D721Med (cell line): Measurements from ENCODE around the gene SLC6A7.
A peak's percentile ranks its signal among the peaks of the same experiment; 100 is the strongest.

Source experiments
- DNase-seq: peaks from one replicate; pipeline ENCODE4 v3.0.0; 2011; ENCODE audit warnings: low spot score; ENCODE audit not compliant: insufficient read length
- FAIRE-seq: peaks from 2 replicates; lab custom pipeline; 2011; peaks lifted over from hg19 to GRCh38; lab: Jason Lieb, UNC
- TF ChIP-seq, protein P1 (sequence below): IDR thresholded peaks from 2 replicates; pipeline ENCODE4 v1.5.1; 2012; ENCODE audit warnings: mild to moderate bottlenecking, control low read depth; ENCODE audit not compliant: insufficient read depth; ENCODE audit errors: missing control alignments

SLC6A7 gene

DNA sequence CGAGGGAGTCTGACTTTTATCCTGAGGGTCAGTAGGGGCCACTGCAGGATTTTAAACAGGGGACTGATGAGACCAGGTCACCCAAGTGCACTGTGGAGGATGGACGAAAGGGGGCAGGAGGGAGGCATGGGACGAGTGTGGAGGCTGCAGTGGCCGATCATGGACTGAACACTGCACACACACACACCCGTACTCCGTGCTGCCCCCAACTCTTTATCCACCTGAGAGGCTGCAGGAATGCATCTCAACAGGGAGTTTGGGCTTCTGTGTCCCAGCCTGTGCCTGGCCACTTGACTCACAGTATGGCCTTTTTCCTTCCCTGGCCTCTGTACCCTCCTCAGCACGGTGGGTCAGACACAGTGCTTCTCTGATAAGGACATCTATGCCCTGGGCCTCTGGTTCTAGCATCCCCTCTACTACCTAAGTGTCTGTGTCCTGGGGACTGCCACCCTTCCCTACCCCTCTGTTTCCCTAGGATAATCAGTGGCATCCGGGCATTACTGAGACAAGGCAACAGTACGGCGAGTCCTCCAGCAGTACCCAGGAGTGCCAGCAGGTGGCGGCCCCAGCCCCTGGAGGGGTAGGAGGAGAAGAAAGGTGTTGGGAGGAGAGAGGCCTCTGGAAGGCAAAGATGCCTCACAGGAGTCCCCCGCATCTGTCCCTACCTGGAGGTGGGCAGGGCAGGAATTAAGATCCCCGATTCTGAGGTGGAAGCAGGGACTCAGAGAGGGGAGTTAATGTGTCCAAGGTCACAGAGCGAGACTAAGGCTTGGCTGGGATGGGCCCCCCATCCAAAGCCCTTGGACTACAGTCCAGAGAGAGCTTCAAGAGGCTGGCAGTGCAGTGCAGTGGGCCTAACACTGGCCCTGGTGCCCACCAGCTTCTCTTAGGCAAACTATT, 28.4 kb upstream of the SLC6A7 start:
- DNase-seq, result peak; percentile 89
- no peak for FAIRE-seq

DNA sequence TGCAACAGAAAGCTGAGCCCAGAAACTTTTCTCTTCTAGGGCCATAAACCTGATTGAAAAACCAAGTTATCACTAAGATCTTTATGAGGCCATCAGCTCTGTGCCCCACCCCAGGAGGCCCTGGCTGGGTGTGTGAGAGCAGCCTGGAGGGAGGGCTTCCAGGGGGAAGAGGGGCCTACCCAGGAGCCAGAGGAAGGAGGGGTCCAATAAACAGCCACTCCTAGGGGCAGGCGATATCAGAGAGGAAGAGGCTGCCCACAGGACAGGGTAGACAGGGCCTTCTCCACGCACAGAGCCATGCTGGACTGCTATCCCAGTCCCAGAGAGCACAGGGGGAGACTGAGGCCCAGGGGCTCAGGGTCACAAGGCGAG, 27.7 kb upstream of the SLC6A7 start:
- DNase-seq, result no peak
- FAIRE-seq, result no peak
- TF ChIP-seq, protein P1, sequence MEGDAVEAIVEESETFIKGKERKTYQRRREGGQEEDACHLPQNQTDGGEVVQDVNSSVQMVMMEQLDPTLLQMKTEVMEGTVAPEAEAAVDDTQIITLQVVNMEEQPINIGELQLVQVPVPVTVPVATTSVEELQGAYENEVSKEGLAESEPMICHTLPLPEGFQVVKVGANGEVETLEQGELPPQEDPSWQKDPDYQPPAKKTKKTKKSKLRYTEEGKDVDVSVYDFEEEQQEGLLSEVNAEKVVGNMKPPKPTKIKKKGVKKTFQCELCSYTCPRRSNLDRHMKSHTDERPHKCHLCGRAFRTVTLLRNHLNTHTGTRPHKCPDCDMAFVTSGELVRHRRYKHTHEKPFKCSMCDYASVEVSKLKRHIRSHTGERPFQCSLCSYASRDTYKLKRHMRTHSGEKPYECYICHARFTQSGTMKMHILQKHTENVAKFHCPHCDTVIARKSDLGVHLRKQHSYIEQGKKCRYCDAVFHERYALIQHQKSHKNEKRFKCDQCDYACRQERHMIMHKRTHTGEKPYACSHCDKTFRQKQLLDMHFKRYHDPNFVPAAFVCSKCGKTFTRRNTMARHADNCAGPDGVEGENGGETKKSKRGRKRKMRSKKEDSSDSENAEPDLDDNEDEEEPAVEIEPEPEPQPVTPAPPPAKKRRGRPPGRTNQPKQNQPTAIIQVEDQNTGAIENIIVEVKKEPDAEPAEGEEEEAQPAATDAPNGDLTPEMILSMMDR, result no peak

More for the DNA sequence above, 28.4 kb upstream of the SLC6A7 start:
- TF ChIP-seq, protein P1, result peak; percentile 86

GRCh38 chr5:150163035-150163434, 26.8 kb upstream of the SLC6A7 start:
- no peak for DNase-seq
- TF ChIP-seq, protein P1, result no peak
- no peak for FAIRE-seq

DNA sequence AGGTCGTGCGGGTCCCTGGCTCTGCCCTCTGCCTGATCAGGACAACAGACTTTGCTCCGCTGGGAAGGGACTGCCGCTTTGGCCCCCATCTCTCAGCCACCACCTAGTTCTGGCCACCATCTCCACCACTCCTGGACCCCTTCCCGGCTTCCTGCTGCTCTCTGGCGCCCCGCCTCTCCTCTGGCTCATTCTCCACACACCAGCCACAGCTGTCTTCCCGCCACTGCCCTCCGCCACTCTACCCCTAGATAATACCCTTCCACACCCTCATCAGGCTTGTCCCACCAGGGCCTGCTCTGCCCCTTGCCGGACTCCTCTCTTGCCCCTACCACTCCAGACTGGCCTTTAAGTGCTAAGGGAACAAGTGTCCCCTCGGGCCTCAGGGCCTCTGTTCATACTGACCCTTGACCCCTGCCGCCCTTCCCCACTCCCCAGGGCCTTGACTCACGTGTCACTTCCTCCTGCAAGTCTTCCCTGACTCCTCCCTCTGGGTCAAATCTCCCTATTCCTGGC, 26.3 kb upstream of the SLC6A7 start:
- DNase-seq (no peak), FAIRE-seq (no peak)
- TF ChIP-seq, protein P1, result no peak

DNA sequence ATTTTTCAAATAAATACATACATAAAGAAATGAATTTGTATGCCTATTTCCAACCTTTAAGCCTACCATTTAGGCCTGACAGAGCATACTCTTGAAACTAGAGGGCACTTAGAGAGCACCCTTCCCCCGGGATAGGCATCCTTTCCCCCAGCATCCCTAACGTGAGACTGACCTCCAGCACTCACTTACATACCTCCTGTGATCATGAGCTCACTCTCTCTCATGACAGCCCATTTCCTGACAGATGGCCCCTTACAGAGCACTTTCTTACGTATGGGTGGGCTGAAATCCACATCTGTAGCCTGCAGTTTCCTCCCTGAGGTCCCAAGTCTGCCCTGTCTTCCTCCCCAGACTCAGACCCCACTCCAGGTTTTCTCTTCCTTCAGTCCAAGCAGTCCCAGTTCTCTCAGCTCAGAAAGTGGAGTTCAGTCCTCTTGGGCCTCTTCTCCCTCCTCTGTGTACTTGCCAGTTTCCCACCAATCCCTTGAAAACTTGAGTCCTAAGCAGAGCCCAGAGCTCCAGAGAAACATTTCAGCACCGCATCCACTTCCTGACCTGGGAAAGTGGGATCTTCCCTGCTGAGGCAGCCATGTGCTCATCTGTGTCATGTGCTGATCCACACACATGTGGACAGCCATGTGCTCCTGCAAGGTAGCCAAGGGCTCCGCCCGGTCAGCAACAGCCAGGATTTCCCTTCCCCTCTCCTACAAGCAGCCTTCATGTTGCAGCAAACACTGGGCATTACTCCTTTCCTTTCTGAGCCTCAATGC, 25.5 kb upstream of the SLC6A7 start:
- TF ChIP-seq, protein P1, result no peak
- FAIRE-seq (no peak), DNase-seq (no peak)

DNA sequence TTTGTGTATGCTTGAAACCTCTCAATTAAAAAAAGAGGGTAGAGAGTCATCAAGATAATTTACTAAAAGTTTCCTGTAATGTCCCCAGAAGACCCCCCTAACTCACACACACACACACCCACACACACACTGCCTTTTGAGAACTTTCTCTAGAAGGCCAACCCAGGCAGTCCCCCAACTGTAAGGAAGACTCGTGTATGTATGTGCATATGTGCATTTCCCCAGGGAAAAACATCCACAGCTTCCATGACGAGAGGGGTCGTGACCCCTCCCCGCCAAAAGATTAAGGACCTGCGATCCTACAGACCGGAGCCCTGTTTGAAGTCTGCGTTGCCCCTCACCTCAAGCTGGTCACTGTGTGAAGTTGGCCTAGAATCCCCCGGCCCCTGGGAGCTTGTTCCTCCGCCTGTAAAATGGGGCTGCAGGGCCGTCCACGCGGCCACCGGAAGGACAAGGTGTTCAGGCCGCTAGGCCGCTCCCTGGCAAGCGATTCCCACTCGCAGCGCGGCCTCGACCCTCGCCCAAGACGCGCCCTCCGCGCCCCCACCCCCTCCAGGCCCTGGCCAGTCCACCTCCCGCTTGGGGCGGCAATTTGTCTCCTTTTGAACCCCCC, 23.7 kb upstream of the SLC6A7 start:
- DNase-seq (no peak), FAIRE-seq (no peak)
- TF ChIP-seq, protein P1, result no peak
